HT-29 (cell line): ENCODE data around the gene EXOC1. TPM values are rescaled to one million over a fixed set of nuclear protein-coding genes. Genes with fewer than 3 reads are reported as not detected.

Source experiments
- DNase-seq: peaks from one replicate; pipeline ENCODE4 v3.0.0-alpha.2; 2015; ENCODE audit warnings: low spot score
- small RNA-seq: library from RNA; depleted of rRNA; stranded (forward); fragments of <200 nt; gene quantifications from one replicate; pipeline ENCODE3, GENCODE V24; 2014
- total RNA-seq: library from RNA; depleted of rRNA; stranded (reverse); fragments of >200 nt; shearing (Covaris generic); gene quantifications from 2 replicates; pipeline ENCODE4 v1.2.3, GENCODE V29; 2014; rRNA removed

EXOC1 gene
- total RNA-seq, 1 experiment from 2014 or later: 11.2 TPM

DNA sequence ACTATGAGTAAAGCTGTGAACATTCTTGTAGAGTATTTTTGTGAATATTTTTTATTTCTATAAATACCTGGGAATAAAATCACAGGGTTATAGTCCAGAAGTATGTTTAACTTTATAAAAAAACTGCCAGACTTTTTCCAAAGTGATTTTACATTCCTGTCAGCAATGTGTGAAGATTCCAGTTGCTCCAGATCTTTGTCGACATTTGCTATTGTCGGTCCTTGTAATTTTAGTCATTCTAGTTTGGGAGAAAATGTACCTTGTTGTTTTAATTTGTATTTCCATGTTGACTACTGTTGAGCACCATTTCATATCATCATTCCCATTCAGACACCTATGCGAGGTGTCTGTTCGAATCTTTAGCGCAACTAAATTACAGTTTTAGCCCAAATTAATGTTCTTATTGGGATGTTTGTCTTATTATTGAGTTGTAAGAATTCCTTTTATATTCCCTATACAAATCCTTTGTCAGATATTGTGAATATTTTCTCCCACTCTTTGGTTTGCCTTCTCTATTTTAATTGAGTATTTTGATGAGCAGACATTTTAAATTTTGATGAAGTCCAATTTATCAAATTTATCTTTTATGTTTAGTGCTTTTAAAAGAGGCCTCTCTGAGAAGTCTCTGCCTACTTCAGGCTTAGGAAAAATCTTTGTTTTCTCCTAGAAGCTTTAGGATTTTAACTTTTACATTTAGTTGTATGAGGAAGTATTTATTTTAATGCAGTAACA is 97.9 kb downstream of the EXOC1 start:
- DNase-seq: no peak

Small RNA genes lying within 50 kb of the gene (small RNA-seq; reads per million reads assigned to genes)
- gene RNU6-652P: not detected

Other genes starting within 250 kb of the EXOC1 start
- 2.4 and 8.6 TPM in 2 replicates for gene NMU, start 217.3 kb upstream of the EXOC1 start, total RNA-seq
- gene EXOC1L, start 33.9 kb upstream of the EXOC1 start, total RNA-seq: not detected in 2 replicates
- 4.9 and 5.5 TPM in 2 replicates for gene CEP135, start 95.3 kb downstream of the EXOC1 start, total RNA-seq